Measurements from ENCODE around the gene ACD.
A peak's percentile ranks its signal among the peaks of the same experiment; 100 is the strongest.

Gene ACD

GRCh38 chr16:67661101-67661761 is 1.2 kb upstream of the ACD start:
- DNase-seq = no peak

- DNase-seq = peak; percentile 98
Measured at GRCh38 chr16:67660564-67661028, 536 bp upstream of the ACD start, which contains the start of gene PARD6A. TSS of gene PARD6A (plus strand) at chr16:67660960. CDS start at chr16:67661039, 79 bp downstream.

DNA sequence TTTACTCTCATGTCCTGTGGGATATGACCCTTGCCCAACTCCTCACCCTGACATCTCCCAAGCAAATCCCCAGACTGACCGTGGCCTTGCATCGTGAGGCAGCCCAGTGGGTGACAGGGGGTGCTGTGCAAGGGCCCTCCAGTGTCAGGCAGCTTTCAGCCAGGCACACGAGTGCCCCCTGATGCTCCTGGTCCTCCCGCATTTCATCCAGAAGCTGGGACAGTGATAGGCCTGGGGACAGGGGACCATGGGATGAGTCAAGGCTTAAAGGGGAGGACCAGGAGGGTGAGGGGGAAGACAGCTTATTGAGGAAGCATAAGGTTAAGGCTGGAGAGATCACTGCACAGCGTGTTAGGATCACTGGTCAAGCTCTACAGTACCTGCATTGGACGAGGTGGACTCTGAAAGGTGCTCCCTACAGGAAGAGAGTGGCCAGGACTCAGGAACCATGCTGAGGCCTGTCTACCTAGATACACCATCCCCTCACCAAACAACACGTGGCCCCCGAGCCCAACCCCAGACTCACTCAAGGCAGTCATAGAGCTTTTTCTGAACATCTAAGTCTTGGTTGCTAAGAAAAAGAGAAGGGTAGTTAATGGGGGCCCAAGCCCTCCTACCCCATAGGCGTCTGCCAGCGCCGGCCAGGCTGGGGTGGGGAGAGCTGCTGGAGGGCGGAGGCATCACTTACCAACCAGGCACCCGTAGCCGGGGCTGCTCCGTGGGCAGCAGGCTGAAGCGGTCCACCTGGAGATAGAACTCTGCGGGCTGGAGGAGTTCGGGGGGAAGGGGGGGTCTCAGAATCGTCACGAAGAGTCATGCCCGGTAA is 998 bp downstream of the ACD start:
- no peak for DNase-seq

DNA sequence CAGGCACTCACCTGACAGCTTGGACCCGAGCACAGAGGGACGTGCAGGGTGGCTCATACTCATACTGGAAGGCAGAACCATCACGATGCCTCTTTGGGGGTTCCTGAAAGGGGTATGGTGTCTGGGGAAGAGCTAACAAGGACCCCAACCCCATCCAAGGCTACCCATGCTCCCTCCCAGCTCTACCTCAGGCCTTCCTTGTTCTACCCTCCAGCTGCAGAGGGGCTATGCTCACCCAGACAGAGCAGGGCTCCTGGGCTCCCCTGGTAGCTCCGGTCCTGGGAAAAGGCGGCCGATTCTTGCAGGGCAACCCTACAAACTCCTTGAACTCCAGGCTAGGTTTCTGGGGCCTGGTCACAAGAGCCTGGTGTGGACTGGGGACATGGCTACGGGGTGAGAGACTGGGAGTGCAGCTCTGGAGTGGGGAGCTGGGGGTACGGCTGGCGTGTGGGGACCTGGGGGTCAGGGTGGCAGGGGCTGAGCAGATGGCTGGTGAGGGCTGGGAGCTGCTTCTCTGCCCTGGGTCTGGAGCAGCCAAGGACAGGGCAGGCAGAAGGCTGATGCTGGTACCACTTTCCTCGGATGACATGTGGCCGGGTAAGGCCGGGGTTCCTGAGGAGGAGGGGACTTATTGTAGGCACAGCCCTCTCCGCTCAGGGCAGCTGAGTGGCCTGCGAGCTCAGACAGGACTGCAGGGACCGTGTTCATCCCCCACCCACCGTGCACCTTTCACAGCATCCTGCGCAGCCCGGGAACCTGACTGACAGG is 2.1 kb downstream of the ACD start:
- no peak for DNase-seq

- no peak for DNase-seq
Measured at GRCh38 chr16:67657017-67657608, 2.9 kb downstream of the ACD start.

GRCh38 chr16:67656344-67657016 is 3.6 kb downstream of the ACD start:
- DNase-seq = no peak

GRCh38 chr16:67655363-67655762 is 4.7 kb downstream of the ACD start:
- DNase-seq = no peak

- DNase-seq = no peak
Measured at GRCh38 chr16:67654403-67654911, 5.6 kb downstream of the ACD start.

DNA sequence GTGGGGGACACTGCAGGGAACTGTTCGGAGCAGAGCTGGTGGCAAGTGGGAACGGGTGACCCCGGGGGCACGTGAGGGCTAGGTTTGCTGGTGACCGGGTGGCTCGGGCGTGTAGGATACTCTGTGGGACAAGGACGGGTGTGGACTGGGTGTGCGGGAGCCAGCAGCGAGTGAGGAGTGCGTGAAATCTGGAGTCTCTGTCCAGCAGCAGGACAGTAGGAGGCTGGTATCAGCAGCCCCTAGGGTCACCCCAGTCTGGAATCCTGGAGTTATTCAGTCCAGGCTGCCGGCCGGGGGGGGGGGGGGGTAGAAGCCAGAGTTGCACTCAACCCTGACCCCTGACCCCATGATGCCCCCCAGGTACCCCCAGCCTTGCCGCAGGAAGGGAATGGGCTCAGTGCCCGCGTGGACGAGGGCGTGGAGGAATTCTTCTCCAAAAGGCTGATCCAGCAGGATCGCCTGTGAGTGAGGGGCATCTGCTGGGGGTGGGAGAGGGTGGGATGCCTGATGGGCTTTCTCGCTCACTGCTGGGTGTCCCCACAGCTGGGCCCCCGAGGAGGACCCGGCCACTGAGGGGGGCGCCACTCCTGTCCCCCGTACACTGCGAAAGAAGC is 6.2 kb downstream of the ACD start:
- no peak for DNase-seq

- no peak for DNase-seq
Measured at GRCh38 chr16:67653128-67653788, 6.8 kb downstream of the ACD start.

DNA sequence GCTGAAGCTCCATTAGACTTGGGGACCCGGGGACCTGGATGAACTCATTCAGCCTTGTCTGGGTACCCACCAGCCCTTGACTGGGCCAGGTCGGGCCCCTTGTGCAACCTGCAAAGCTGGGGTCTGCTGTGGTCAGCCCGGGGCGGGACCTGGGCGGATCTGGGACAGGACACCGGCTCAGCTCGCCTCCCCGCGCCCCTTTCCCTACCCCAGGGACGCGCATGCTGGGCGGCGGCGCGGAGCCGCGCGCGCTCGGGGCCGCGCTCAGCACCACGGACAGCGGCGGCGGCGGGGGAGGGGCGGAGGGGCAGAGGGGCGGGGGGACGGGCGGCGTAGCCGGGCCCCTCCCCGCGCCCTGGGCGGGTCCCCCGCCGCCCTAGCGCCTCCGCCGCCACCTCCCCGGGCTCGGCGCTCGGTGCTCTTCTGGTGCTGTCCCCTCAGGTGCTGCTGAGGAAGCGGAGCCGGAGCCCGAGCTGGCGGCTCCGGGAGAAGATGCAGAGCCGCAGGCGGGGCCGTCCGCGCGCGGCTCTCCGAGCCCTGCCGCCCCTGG is 7.4 kb downstream of the ACD start:
- no peak for DNase-seq

DNA sequence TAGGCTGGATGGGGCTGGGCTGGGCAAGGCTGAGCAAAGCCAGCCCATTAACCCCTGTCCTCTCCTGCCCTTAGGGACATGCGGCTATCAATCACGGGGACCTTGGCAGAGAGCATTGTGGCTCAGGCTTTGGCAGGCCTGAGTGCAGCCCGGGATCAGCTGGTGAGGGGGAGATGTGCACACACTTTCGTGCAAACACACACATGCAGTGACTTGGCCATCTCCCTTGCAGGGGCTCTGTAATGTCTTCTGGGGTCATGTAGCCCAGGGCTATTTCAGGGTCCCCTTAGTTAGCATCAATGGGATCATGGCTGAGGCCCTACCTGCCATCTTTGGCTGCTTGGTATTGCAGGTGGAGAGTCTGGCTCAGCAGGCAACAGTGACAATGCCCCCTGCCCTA is 8.2 kb downstream of the ACD start:
- DNase-seq = no peak

GRCh38 chr16:67651039-67651438 is 9.0 kb downstream of the ACD start:
- DNase-seq = no peak

DNA sequence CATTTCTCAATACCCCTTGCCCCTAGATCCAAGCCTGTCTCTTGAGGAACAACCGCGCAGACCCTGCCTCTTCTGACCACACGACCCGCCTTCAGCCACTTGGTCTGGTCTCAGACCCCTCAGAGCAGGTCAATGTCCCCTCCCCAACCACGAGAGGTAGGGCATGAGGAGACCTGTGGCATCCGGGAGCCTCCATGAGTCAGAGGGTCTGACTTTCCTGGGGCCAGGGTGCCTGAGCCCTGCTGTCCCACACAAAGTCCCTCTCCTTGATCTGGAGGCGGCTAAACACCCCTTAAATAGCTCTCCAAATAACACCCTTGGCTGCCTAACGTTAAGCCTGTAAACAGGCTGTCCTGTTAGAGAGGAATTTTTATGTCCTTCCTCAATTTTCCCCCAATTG is 10.0 kb downstream of the ACD start:
- no peak for DNase-seq

- no peak for DNase-seq
Measured at GRCh38 chr16:67649494-67649931, 10.5 kb downstream of the ACD start.

- no peak for DNase-seq
Measured at GRCh38 chr16:67648764-67649407, 11.2 kb downstream of the ACD start.

GRCh38 chr16:67648088-67648763 is 11.8 kb downstream of the ACD start:
- no peak for DNase-seq

DNA sequence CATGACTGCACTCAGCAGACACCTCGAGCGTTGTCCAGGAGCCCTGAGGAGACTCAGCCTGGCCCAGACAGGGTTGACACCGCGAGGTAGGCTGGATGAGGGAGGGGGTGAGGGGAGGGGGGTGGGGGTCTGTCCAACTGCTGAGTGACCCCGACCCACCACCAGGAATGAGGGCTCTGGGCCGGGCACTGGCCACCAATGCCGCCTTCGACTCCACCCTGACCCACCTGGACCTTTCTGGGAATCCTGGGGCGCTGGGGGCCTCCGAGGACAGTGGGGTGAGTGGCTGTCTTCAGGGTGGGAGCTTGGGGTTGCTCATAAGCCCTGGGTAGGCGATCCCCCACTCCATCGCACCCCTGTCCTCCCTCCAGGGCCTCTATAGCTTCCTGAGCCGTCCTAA is 12.4 kb downstream of the ACD start:
- DNase-seq = no peak

DNA sequence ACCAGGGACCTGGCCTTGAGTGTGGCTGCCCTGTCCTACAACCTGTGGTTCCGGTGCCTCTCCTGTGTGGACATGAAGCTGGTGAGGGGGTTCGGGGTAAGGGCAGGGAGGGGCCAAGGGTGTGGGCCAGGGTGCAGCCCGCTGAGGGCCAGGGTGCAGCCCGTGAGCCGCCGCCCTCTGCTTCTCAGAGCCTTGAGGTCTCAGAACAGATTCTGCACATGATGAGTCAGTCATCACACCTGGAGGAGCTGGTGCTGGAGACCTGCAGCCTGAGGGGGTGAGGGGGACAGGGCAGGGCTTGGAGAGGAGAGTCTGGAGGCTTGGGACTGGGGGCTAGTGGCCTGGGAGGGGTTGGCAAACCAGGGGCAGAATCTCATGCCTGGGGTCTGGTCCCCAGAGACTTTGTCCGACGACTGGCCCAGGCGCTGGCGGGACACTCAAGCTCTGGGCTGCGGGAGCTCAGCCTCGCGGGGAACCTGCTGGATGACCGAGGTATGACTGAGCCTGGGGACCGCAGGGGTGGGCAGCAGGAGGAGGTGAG is 12.9 kb downstream of the ACD start:
- DNase-seq = no peak

All from NCI-H1092 (cell line).